ENCODE data around the gene NPL.

- TF ChIP-seq, protein P1, sequence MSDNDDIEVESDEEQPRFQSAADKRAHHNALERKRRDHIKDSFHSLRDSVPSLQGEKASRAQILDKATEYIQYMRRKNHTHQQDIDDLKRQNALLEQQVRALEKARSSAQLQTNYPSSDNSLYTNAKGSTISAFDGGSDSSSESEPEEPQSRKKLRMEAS (IDR thresholded peaks at IDR 0.05) = no peak
- TF ChIP-seq TAF1 (IDR thresholded peaks at IDR 0.05; ENCODE audit: low read depth) = no peak
- TF ChIP-seq FOXM1 (IDR thresholded peaks at IDR 0.05; ENCODE audit: borderline replicate concordance, low read depth) = no peak
- no peak for TF ChIP-seq YY1 (IDR thresholded peaks at IDR 0.05; ENCODE audit: low read depth)
- no peak for TF ChIP-seq TCF12 (IDR thresholded peaks at IDR 0.05; ENCODE audit: low read depth)
- TF ChIP-seq EP300 (IDR thresholded peaks at IDR 0.05; ENCODE audit: borderline replicate concordance) = no peak
- no peak for TF ChIP-seq CREB1 (IDR thresholded peaks at IDR 0.05; ENCODE audit: low read depth)
Observed at GRCh38 chr1:182761396-182762395, 27.9 kb upstream of the NPL start.

All from Ishikawa (cell line).